IPS-NIHi7 (cell line): Measurements from ENCODE around the gene NBAS.
"Not testable (repeated sequence)": the region's sequence is repeated elsewhere in the genome, so short reads cannot be mapped to it uniquely, and the experiment has no call there.

ENCODE experiments used
- DNase-seq: peaks from one replicate; pipeline ENCODE4 v3.0.0; 2012; ENCODE audit warnings: mixed read lengths; ENCODE audit errors: extremely low spot score

Gene NBAS

DNA sequence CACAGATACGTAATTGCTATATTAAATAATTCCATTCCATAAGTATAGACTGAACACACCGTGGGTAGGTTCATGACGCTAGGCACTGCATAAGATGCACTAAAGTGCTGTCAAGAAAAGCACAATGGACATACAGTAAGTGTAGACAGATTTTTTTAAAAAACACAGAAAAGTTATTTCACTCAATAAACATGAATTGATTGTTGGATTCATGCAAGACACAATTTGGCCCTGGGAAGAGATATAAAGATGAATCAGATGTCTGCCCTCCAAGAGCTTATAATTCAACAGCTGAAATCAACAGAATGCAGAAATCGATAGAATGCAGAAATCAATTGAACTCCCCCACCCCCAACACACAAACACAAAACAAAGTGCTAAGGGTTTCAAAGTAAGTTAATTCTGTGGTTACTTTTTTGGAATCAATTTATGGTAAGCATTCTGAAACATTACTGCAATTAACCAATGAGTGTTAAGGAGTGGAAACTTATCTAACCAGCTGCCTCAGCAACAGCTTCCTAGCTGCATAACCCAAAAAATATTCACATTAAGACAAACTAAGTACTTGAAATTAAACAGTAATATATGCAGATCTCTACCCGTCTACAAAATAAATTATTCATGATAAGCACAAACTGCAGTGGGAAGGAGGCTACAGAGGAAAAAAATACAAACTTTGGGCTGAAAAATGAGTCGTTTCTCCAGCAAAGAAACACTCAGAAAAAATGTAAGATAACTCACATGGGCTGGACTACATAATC is 1.6 kb downstream of the NBAS start:
- DNase-seq, result no peak

DNA sequence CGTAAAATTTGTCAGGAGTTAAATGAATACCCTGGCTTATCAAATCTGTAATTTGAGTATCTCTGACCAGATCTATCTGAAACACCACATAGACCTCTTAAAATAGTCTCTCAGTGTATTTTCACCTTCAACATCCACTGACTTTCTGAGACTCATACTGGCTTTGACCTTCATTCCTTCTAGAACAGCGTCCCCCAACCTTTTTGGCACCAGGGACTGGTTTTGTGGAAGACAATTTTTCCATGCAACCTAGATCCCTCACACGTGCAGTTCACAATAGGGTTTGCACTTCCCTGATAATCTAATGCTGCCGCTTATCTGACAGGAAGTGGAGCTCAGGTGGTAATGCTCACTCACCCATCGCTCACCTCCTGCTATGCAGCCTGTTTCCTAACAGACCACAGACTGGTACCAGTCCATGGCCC is 3.2 kb downstream of the NBAS start:
- DNase-seq, result no peak

DNA sequence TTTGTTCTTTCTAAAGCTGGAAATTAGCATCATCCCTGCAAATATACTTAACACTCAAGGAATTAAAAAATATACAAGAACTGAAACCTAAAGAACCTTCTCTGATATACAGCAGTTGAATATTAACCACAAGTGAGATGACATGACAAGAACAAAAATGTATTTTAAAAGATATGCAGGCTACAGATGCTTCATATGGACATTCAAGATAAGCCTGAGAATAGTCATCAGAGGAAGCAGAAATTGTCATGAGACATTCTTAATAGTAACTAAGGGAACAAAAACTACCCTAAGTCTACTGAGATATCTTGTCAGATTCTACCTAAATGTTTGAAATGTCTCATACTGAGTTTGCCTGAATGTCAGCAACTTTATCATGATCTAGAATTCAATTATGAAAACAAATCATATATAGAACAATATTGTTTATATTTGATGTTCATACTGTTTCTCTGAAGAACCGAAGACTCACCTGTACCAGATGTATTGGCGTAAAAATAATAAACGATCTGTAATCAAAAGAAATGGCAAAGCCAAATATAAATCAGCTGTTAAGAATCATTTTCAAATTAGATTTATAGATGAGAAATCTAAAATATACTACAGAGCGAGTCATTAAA is 4.7 kb downstream of the NBAS start:
- no peak for DNase-seq

DNA sequence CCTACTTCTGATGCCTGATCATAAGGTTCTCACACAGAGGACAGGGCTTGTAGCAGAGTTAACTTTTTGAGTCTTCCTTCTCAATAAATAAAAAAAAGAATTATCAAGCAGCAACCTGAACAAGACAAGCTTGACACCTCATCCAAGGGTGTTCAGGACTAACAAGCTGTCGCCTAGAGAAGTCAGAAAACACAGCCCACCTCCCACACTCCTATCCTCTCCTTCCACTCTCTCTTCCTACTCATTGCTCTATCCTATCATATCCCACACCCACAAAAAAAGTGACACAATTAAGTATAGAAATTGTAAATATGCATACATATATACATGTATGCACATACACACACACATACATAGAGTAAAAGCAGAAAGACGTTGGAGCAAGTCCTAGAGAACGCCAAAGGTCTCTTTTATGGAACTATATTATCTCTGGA is 5.4 kb downstream of the NBAS start:
- no peak for DNase-seq

DNA sequence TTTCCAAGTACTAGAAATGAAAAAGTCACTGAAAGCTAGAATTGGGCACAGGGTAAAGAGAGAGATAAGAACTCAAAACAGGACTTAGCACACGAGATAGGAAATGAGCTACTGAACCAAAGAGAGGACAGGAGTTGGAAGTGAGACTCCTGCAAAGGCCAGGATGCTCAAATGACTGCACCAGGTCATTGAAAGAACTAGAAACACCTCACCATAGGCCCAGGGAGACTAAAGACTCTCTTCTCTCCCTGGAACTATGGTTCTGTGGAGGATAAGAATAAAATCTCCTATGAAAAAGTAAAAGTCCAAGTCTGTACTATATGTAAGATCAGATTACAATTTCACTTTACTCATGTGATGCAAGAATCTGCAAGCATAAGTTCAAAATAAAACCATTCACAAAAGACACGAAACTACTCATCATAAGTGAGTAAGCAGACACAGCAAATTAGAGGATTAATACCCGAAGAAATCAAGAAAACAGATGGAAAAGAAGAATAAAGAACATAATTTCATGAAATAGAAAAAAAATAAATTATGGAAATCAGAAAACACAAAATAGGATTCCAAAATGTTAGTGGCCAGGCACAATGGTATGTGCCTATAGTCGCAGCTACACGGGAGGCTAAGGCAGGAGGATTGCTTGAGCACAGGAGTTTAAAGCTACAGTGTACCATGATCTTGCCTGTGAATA is 6.5 kb downstream of the NBAS start:
- DNase-seq, result no peak

DNA sequence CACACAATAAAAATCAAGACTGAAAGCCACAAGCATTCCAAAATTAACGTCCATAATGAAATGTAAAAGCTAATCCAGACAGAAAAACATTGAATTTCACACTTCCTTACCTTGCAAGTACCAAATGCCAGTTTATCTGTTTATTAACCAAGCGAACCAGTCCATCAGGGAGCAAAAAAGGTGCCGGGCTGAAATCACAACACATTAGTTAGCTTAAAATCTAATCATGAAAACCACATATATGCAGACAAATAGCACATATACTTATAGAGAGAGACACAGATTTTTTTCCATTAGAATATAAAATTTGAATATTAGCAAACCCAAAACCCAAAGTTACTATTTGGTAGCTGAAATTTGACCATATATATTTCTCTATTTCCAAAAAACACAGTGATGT is 7.2 kb downstream of the NBAS start:
- DNase-seq, result no peak

DNA sequence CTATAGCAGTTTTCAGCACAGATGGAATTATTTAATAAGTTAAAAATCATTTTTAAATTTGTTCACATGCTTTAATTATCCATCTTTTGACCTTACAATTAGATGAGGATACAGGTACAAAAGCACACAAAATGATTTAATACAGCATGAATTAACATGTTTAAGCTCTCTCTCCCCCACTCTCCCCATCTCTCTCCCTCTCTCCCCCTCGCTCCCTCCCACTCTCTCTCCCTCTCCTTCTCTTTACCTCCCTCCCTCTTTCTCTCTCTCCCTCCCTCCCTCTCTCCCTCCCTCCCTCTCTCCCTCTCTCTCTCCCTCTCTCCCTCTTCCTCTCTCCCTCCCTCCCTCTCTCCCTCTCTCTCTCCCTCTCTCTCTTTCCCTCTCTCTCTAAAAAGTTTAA is 7.6 kb downstream of the NBAS start:
- DNase-seq, result no peak

DNA sequence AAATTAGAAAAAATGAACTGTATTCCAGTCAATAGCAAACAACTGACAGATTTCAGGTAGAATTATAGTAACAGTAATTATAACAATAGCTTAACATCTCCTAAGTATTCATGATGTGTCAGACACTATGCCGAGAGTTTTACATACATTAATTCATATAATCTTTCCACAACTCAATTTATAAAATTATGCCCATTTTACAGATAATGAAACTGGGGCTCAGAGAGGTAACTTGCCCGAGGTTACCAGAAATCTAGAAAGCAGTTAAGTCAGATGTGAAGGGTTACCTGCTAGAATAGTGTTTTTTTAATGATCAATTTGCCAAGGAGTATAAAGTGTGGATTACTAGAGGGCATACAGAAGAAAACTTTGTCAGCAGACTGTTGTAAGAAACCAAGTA is 12.2 kb downstream of the NBAS start:
- no peak for DNase-seq

DNA sequence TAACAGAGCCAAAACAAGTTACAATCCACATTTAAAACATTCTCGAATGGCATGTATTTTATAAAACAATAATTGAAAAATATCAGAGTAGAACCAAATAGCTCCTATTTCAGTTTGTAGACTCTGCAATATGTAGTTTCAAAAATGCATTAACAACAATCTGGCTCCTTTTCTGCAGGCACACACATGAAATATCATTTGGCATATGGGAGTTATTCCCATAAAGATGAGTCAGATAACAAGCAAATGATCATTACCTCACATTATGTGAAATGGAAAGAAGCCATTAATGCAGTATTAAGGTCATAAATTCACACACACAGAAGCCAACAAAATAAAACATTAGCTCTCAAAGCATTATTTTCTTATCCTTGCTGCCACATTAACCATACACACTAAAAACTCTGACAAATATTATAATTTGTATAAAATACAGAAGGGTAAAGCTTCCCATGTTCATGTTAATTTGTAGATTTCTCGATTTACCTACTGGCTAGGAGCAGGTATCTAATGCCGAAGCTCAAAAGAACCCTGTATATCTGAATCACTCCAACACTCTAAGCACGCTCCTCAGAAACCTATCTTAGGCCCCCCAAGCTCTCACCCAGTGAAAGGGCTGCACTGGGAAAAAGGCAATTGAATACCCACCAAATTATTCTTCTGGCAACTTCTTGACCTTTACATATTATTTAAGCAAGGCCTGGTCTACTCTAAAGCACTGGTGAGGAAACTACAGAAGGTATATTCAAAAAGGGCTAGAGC is 13.8 kb downstream of the NBAS start:
- no peak for DNase-seq

DNA sequence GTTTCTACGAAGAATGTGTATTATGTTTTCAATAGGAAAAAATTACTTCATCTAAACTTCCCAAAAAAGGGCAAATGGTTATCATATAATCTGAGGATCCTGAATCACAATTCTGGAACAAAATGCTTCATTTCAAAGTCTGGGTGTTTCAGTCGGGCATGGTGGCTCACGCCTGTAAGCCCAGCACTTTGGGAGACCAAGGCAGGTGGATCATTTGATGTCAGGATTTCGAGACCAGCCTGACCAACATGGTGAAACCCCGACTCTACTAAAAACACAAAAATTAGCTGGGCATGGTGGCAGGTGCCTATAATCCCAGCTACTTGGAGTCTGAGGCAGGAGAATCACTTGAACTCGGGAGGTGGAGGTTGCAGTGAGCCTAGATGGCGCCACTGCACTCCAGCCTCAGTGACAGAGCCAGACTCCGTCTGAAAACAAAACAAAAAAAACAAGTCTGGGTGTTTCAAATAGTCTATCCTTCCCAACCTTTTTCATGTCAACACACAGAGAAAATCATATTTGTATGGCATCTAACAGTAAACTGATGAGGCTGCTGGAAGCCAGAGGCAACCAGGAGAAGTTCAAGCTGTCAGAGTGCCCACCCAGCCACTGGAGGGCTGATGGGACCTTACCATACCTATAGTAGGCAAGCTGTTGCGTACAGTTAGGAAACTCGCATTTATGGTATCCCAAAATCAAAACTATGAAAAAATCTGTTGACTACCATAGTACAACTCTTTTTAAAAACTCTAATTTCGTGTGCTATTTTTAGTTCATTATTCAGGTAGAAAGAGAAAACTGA is 14.6 kb downstream of the NBAS start:
- DNase-seq, result no peak

DNA sequence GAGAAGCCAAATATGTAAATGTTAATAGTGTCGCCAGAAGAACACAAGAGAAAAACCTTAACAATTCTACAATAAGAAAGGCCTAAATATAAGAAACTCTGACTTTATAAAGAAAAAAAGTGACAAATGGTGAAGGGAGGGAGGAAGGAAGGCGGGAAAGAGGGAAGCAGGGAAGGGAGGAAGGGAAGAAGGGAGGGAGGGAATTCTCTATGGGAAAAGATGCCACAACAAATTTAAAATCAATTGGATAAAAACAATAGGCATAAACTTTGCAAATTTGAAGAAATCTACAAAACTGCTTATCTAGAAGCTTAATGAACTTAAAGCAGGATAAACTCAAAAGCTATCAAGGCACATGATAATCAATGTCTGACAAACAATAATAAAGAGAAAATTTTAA is 16.9 kb downstream of the NBAS start:
- DNase-seq, result no peak

DNA sequence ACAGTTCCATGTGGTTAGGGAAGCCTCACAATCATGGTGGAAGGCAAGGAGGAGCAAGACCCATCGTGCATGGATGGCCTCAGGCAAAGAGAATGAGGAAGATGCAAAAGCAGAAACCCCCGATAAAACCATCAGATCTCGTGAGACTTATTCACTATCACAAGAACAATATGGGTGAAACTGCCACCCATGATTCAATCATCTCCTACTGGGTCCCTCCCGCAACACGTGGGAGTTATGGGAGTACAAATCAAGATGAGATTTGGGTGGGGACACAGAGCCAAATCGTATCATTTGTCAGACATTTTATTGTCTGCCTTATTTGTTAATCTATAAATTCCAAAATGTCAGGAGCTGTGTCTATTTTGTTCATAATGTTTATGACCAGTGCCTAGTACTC is 17.6 kb downstream of the NBAS start:
- no peak for DNase-seq

DNA sequence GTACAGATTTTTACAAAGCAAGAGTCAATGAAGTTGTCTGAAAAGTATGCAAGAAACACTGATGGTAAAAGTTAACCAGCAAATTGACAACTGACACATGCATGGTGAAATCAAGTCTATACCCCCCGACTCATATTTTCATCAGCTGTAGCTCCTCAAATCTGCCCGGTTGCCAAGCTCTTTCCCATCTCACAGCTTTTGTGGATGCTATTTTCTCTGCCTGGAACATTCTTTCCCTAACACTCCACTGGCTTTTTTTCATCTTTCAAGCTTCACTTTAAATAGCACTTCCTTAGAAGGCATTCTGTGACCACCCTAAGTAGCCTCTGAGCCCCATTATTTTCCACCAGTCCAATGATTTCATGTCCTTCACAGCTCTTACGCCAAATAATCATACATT is 18.1 kb downstream of the NBAS start:
- no peak for DNase-seq

DNA sequence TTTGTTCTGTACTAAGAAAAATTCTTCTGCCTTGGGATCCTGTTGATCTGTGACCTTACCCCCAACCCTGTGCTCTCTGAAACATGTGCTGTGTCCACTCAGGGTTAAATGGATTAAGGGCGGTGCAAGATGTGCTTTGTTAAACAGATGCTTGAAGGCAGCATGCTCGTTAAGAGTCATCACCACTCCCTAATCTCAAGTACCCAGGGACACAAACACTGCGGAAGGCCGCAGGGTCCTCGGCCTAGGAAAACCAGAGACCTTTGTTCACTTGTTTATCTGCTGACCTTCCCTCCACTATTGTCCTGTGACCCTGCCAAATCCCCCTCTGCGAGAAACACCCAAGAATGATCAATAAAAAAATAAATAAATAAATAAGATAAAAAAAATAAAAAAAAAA is 18.9 kb downstream of the NBAS start:
- DNase-seq, result not testable (repeated sequence)

DNA sequence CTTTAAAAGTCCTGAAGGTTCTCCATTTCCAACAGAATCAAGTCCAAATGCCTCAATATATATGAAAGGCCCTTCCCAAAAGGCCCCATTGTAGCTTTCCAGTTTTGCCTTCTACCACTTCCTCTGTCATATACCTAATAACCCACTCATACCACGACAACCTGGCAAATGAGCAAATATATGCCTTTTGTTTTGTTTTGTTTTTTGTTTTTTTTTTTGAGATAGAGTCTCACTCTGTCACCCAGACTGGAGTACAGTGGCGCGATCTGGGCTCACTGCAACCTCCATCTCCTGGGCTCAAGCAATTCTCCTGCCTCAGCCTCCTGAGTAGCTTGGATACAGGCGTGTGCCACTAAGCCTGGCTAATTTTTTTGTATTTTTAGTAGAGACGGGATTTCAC is 20.6 kb downstream of the NBAS start:
- DNase-seq, result not testable (repeated sequence)

DNA sequence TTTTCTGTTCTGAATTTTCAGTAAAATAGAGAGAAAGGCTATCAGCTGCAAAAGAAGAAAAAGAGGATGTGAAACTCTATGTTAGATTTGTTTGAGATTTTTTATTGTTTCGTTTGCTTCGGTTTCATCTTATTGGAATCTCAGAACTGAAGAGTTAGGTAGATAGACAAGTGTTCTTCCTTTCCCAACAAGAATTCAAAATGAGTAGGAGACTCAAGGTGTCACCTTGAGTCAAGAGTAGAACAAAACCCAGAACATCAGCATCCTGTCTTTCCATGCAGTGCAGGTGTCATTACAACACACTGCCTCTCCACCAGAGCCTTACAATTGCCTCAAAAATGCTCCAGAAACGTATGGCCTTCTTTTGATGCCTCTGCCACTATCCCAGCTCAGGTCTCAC is 21.1 kb downstream of the NBAS start:
- no peak for DNase-seq

DNA sequence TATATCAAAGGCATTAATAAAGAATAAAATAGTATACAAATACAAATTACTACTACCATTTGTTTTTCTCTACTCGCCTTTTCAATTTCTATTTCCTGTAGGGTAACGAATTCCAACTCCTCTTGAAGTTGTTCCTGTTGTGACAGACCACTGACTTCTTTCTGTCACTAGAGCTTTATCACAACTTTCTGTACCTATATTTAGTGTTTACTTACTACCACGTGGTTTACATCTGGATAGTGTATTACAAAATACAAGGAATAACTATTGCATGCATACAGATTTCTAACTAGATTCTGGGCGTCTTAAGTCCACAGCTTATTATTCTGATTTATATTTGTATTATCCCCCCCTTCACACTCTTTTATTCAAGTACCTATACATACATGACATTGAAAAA is 22.3 kb downstream of the NBAS start:
- no peak for DNase-seq

DNA sequence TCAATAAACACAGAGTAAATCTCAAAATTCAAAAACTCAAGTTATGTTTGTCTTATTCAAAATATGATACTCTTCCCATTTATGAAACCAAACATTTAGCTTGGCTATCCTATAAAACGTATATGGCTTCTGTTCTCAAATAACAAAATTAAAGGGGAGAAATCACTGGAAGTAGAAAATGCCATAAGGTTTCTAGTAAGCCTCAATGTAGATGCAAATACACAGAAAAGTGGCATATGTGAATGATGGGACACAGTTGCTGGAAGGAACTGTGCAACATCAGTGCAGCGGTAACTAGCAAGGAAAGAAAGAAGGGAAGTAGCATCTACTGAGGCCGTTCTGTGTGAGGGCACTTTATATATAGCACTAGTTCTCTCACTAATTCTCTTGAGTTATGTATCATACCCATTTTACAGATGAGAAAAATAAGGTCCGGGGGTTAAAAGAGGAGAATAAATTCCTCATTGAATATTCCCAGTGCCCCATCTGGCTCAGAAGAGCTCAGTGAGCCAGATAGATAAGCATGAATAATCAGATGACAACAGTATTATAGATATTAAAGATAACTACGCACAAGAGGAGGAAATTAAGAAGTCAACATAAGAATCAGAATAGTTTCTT is 27.2 kb downstream of the NBAS start:
- DNase-seq, result no peak

DNA sequence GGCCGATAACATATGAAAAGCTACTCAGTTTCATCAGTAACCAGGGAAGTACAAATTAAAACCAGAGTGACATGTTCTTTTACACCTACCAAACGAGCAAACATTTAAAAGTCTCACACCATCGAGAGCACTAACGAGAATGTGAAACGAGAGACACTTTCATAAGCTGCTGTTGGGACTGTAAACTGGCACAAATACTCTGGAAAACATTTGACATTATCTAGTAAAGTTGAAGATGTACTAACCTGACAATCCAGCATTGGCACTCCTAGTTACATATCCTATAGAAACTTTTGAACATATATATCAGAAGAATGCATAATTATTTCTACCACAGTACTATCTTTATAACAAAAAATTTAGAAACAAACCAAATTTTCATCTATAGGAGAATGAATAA is 28.1 kb downstream of the NBAS start:
- no peak for DNase-seq

DNA sequence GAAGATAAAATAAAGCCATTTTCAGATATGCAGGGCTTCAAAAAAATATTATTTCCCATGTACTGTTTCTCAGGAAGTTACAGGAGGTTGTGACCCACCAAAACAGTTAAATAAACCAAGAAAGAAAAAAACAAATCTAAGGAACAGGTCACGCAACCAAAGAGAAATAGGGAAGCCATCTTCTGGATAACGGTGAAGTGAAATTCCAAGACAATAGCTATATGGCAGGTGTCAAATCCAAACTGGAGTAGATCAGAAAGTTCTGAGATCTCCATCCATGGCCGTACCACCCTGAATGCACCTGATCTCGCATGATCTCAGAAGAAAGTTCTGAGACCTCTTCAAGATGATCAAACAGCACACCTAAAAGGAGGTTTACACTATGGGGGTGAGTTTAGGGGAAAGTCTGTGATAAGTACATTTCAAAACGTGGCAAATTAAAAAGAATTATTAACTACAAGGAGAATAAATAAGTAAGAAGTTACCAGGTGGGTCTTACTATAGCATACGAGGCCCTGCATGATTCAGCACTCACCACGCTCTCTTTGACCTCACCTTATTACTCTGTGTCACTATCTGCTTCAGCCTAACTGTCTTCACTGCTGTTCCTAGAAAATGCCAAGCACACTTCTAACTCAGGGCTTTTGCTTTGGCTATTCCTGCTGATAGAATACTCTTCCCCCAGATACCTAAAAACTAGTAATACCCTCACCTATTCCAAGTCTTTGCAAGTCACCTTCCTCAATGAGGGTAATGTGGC is 29.9 kb downstream of the NBAS start:
- no peak for DNase-seq
